GM12878 (cell line): ENCODE measurements around the gene PCDHA1. TPM values are rescaled to one million over a fixed set of nuclear protein-coding genes. Genes with fewer than 3 reads are reported as not detected.
"Not testable (repeated sequence)": the region's sequence is repeated elsewhere in the genome, so short reads cannot be mapped to it uniquely, and the experiment has no call there.

Experiments used
- ATAC-seq: fragments of 200-7000 bp; cut with Tn5 transposase; 3 replicates; pipeline ENCODE4 v1.9.1; 2020; ENCODE audit warnings: mild to moderate bottlenecking, moderate library complexity
- BruUV-seq: library from RNA; stranded (reverse); fragments of 400-500 nt; replicated peaks from 2 replicates; lab custom pipeline; 2021; lab: Mats Ljungman, UMichigan
- CTCF ChIA-PET: fragments of 300-600 bp; sonication (Branson Sonifier 250); formaldehyde crosslinking; extraction: SDS; loops from one replicate; lab custom pipeline; 2021; ENCODE audit warnings: inconsistent platforms; lab: Yijun Ruan, JAX
- POLR2A ChIA-PET: fragments of 350-600 bp; formaldehyde crosslinking; extraction: SDS; loops from one replicate; lab custom pipeline; 2021; ENCODE audit warnings: inconsistent platforms; lab: Charles Lee
- RAD21 ChIA-PET: fragments of 300-600 bp; sonication (Branson Sonifier 250); formaldehyde crosslinking; loops from one replicate; lab custom pipeline; 2023; ENCODE audit warnings: antibody characterized with exemption; ENCODE audit not compliant: unreplicated experiment; lab: Charles Lee
- SMC1A ChIA-PET: fragments of 300-600 bp; sonication (Branson Sonifier 250); formaldehyde crosslinking; loops from one replicate; lab custom pipeline; 2023; ENCODE audit not compliant: unreplicated experiment, uncharacterized antibody; lab: Charles Lee
- DNase-seq: peaks from one replicate; pipeline ENCODE4 v3.0.0-alpha.2; 2011; ENCODE audit warnings: low read depth, low spot score
- FAIRE-seq: peaks from 3 replicates; lab custom pipeline; 2011; peaks lifted over from hg19 to GRCh38; lab: Jason Lieb, UNC
- H2AFZ ChIP-seq: 2 replicates; pipeline ENCODE4 v1.6.0; 2011; ENCODE audit warnings: low read depth, low read length, control low read depth; ENCODE audit not compliant: control insufficient read depth
- H3K27ac ChIP-seq: 2 replicates; pipeline ENCODE4 v1.5.1; 2011; ENCODE audit warnings: control low read depth; ENCODE audit not compliant: control insufficient read depth, insufficient read depth
- H3K27me3 ChIP-seq, 2 experiments: replicated peaks in 1 of 2; 2 replicates each; pipeline versions ENCODE4 v1.6.0 to v1.6.1; 2011; ENCODE audit warnings: low read length in 1 of 2; ENCODE audit not compliant: control insufficient read depth in 2 of 2, insufficient read depth in 2 of 2
- H3K36me3 ChIP-seq, 2 experiments: 2 replicates each; pipeline ENCODE4 v1.5.1; 2011; ENCODE audit warnings: low read length in 1 of 2; ENCODE audit not compliant: control insufficient read depth in 2 of 2, insufficient read depth in 2 of 2
- H3K4me1 ChIP-seq: 2 replicates; pipeline ENCODE4 v1.6.1; 2011; ENCODE audit warnings: mild to moderate bottlenecking, low read length, moderate library complexity, mixed read lengths; ENCODE audit not compliant: control insufficient read depth, insufficient read depth
- H3K4me2 ChIP-seq: 2 replicates; pipeline ENCODE4 v1.6.0; 2011; ENCODE audit warnings: control low read depth; ENCODE audit not compliant: control insufficient read depth, insufficient read depth
- H3K4me3 ChIP-seq: fragments of 200-600 bp; sonication (generic); 2 replicates; pipeline ENCODE4 v1.5.1; 2016
- H3K79me2 ChIP-seq: 2 replicates; pipeline ENCODE4 v1.6.0; 2011; ENCODE audit warnings: low read length; ENCODE audit not compliant: control insufficient read depth, insufficient read depth
- H3K9ac ChIP-seq: 2 replicates; pipeline ENCODE4 v1.8.0; 2011; ENCODE audit warnings: low read length, control low read depth, mixed read lengths; ENCODE audit not compliant: control insufficient read depth, insufficient read depth
- H3K9me3 ChIP-seq: replicated peaks from 3 replicates; pipeline ENCODE4 v1.5.1; 2011; ENCODE audit warnings: mild to moderate bottlenecking, low read length; ENCODE audit not compliant: control insufficient read depth, insufficient read depth
- H4K20me1 ChIP-seq: 2 replicates; pipeline ENCODE4 v1.6.0; 2011; ENCODE audit not compliant: control insufficient read depth, insufficient read depth
- CTCF ChIP-seq, 3 experiments: IDR thresholded peaks in 2 of 3; conservative IDR thresholded peaks in 1 of 3; 2 replicates each; pipeline ENCODE4 v1.5.1; 2011; ENCODE audit warnings: low read depth in 3 of 3, low read length in 3 of 3, mild to moderate bottlenecking in 3 of 3, control low read depth in 2 of 3, moderate library complexity in 2 of 3, inconsistent platforms in 1 of 3, mixed read lengths in 1 of 3; ENCODE audit not compliant: control insufficient read depth in 2 of 3, insufficient read depth in 1 of 3; ENCODE audit errors: extremely low read depth in 1 of 3
- SRF ChIP-seq, 2 experiments: IDR thresholded peaks; 2 replicates each; pipeline ENCODE4 v1.6.1; 2011; ENCODE audit warnings: low read depth in 2 of 2, low read length in 2 of 2, mild to moderate bottlenecking in 1 of 2, moderate library complexity in 1 of 2
- ZSCAN29 ChIP-seq: fragments of 450-650 bp; IDR thresholded peaks from 2 replicates; pipeline ENCODE4 v1.6.1; 2017; ENCODE audit warnings: mild to moderate bottlenecking, moderate library complexity
- WGBS: methylation state at CpG from one replicate; pipeline ENCODE4 v1.1.6; 2016; ENCODE audit warnings: low lambda C conversion rate; ENCODE audit not compliant: insufficient replicate concordance, insufficient coverage; ENCODE audit errors: missing lambda C conversion rate; 5-methylcytosine and 5-hydroxymethylcytosine counted together
- in situ Hi-C: fragments of 300-500 bp; cut with MboI; formaldehyde crosslinking; loops from 9 replicates; pipeline ENCODE4 v1.14.3; 2018; ENCODE audit warnings: mixed read lengths
- intact Hi-C: fragments of 100-400 bp; cut with micrococcal nuclease; formaldehyde crosslinking; loops from one replicate; pipeline ENCODE4 v1.14.2; 2022; ENCODE audit not compliant: unreplicated experiment
- polyA plus RNA-seq, 11 experiments: library from polyadenylated mRNA; depleted of rRNA in 4 of 11; unstranded in 6 of 11; stranded (reverse) in 5 of 11; fragments of >200 nt; fragmentation: Nextera tagmentation in 4 of 11; fragmentation: Illumina TruSeq in 1 of 11; extraction: Ambion mirVana in 4 of 11; extraction: Trizol in 1 of 11; gene quantifications; 1 replicate in 1 of 11; 2 replicates in 10 of 11; pipeline versions ENCODE4 v1.2.1 to v1.2.3, GENCODE V29; 2011 to 2016; ENCODE audit warnings: inconsistent platforms in 2 of 11, missing spikeins in 2 of 11, low read depth in 1 of 11
- total RNA-seq, 4 experiments: library from RNA; depleted of rRNA in 3 of 4; stranded (reverse); fragments of >200 nt in 3 of 4; fragmentation: Illumina TruSeq in 1 of 4; extraction: Trizol in 1 of 4; gene quantifications; 2 replicates each; pipeline versions ENCODE4 v1.2.1 to v1.2.3, GENCODE V29; 2013 to 2021

The PCDHA1 gene
- total and polyA plus RNA-seq, 10 of the 15 experiments (the other 5 are each of a cell fraction or from before 2014, with no cell fraction given), result 0.03 TPM; not detected in 9

- H2AFZ ChIP-seq, H3K4me1 ChIP-seq, intact Hi-C loops: not testable (repeated sequence)
- TF ChIP-seq SRF (IDR thresholded peaks at IDR 0.05; ENCODE audit: low read depth in 2 of 2, low read length in 2 of 2), result peak in 1 of 2 experiments; percentile 81; a peak in 2 of 4 replicates
- TF ChIP-seq, all 136 proteins: peak for 1; not testable (repeated sequence) for 135
- H3K27ac ChIP-seq, H4K20me1 ChIP-seq, H3K4me3 ChIP-seq, BruUV-seq, DNase-seq, H3K9ac ChIP-seq, FAIRE-seq, in situ Hi-C loops, CTCF ChIA-PET, H3K79me2 ChIP-seq, RAD21 ChIA-PET, H3K9me3 ChIP-seq, ATAC-seq, H3K4me2 ChIP-seq, H3K27me3 ChIP-seq, POLR2A ChIA-PET, H3K36me3 ChIP-seq, SMC1A ChIA-PET: not testable (repeated sequence)
- WGBS, result 92% methylated on average over 44 of the region's 106 CpGs
Measured at GRCh38 chr5:140829511-140830501, 43.9 kb downstream of the PCDHA1 start.

- H3K4me1 ChIP-seq, result no peaks in the 10 kb centered on the region
- no peak for DNase-seq
- H3K36me3 ChIP-seq, result no peaks in the 10 kb centered on the region
- no peak within 1 kb of the TSS for H3K9ac ChIP-seq
- no peak for ATAC-seq
- no peaks in the 10 kb centered on the region for H3K27me3 ChIP-seq
- 25% methylated on average over 8 of the region's 8 CpGs for WGBS
- in situ Hi-C loops, result no loop called here
- 0 out of 6 replicates have a peak, but pooled peaks of 1 of the 3 experiments have one; percentile 4 for TF ChIP-seq CTCF (IDR thresholded peaks at IDR 0.05 in 2 of 3, conservative IDR thresholded peaks at IDR 0.05 in 1 of 3; ENCODE audit: control insufficient read depth in 2 of 3, extremely low read depth in 1 of 3, insufficient read depth in 1 of 3, low read depth in 3 of 3, low read length in 3 of 3)
- TF ChIP-seq ZSCAN29, result no peak
- TF ChIP-seq, all 136 proteins: peak for 1
- SMC1A ChIA-PET, result no interaction called here
- POLR2A ChIA-PET, result no interaction called here
- BruUV-seq, result no TSS peak
- intact Hi-C loops, result no loop called here
- RAD21 ChIA-PET, result no interaction called here
- FAIRE-seq, result no peak
- no peak within 1 kb of the TSS for H3K4me2 ChIP-seq
- no peak within 1 kb of the TSS for H3K4me3 ChIP-seq
- H3K27ac ChIP-seq, result no peak within 1 kb of the TSS
- H3K9me3 ChIP-seq, result no peaks in the 10 kb centered on the region; the same call in 2 of the 3 replicates
- no peaks in the 10 kb centered on the region for H4K20me1 ChIP-seq
- H3K79me2 ChIP-seq, result no peaks in the 10 kb centered on the region
- H2AFZ ChIP-seq, result no peak within 1 kb of the TSS
- CTCF ChIA-PET, result no interaction called here
Measured at GRCh38 chr5:140833993-140834392, 48.1 kb downstream of the PCDHA1 start, which contains the start of gene PCDHA7. Gene PCDHA7 (plus strand): TSS chr5:140834269. CDS start chr5:140834384, 115 bp downstream.

DNA sequence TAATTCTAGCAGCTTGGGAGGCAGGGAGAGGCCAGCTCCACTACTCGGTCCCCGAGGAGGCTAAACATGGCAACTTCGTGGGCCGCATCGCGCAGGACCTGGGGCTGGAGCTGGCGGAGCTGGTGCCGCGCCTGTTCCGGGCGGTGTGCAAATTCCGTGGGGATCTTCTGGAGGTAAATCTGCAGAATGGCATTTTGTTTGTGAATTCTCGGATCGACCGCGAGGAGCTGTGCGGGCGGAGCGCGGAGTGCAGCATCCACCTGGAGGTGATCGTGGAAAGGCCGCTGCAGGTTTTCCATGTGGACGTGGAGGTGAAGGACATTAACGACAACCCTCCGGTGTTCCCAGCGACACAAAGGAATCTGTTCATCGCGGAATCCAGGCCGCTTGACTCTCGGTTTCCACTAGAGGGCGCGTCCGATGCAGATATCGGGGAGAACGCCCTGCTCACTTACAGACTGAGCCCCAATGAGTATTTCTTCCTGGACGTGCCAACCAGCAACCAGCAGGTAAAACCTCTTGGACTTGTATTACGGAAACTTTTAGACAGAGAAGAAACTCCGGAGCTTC lies 48.6 kb downstream of the PCDHA1 start:
- WGBS, result 82% methylated on average over 26 of the region's 38 CpGs
- H3K9me3 ChIP-seq, H3K4me2 ChIP-seq, H2AFZ ChIP-seq, H3K4me3 ChIP-seq, H3K4me1 ChIP-seq, CTCF ChIA-PET, H3K36me3 ChIP-seq, H4K20me1 ChIP-seq, BruUV-seq, DNase-seq, RAD21 ChIA-PET, H3K79me2 ChIP-seq, intact Hi-C loops, POLR2A ChIA-PET, in situ Hi-C loops, ATAC-seq, SMC1A ChIA-PET, FAIRE-seq, H3K27me3 ChIP-seq, H3K27ac ChIP-seq, H3K9ac ChIP-seq: not testable (repeated sequence)
